Measurements from ENCODE around the gene FAM107A.

FAM107A gene

DNA sequence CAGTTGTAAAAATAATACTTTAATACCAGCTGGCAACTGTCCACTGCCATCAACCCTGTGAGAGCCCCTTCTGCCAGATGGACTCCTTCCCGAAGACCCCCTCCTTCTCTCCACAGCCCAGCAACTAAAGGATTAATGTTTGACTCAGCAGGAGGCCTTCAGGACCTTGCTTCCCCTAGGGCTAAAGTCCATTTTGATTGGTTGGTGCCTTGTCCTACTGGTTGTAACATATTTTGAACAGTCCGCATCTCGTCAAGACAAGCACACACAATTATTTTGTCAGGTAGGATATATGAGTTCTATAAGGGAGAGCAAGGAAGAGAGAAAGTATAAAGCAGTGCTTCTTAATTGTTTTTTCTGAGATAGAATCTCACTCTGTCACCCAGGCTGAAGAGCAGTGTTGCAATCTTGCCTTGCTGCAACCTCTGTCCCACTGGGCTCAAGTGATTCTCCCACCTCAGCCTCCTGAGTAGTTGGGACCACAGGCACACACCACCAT lies 58.9 kb downstream of the FAM107A start:
- peak; percentile 28 for DNase-seq (ENCODE audit: low spot score)

DNA sequence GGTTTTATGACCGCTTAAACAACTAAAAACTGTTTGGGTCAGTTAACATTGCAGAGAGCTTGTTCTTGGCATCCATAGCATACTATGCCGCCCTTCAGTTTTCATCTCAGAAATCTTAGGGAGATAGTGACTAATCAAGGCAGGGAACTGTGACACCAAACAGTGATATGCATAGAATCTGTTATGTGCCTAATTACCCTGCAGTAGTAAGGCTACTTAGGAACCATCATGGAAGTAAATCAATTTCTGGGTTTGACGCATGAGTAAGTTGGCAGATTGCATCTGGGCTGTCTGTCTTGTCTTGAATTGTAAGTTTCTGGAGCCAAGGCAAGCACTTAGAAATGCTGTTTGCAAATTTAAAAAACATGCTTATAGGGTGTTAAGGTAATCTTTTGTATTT lies 62.8 kb downstream of the FAM107A start:
- no peak for DNase-seq (ENCODE audit: low spot score)

Measured in HuH-7 (cell line).